ENCODE data around the gene FAM149B1. TPM values are rescaled to one million over a fixed set of nuclear protein-coding genes. Genes with fewer than 3 reads are reported as not detected.

The FAM149B1 gene
- total RNA-seq, 1 donor from 2014 or later, result 23.5 TPM

GRCh38 chr10:73174148-73174925 lies 6.4 kb downstream of the FAM149B1 start:
- Histone ChIP-seq H3K27ac (no peak overlapping the region), H3K27me3 (ENCODE audit: low read depth) (no peaks in the 10 kb centered on the region), H3K36me3 (peaks cover 52% of the 10 kb centered on the region), H3K4me3 (no peak overlapping the region), H3K9me3 (no peaks in the 10 kb centered on the region), H3K4me1 (peaks cover under 1% of the 10 kb centered on the region)
- TF ChIP-seq CTCF (IDR thresholded peaks at IDR 0.05), result no peak
- intact Hi-C loops (cut with DNase I), result no loop called here
- DNase-seq, result no peak
- no peak for ATAC-seq

GRCh38 chr10:73182568-73182967 lies 14.6 kb downstream of the FAM149B1 start:
- intact Hi-C loops (cut with DNase I), result no loop called here
- no peak overlapping the region for H3K27ac ChIP-seq
- TF ChIP-seq CTCF (IDR thresholded peaks at IDR 0.05), result no peak
- H3K36me3 ChIP-seq, result peaks cover 60% of the 10 kb centered on the region
- no peaks in the 10 kb centered on the region for H3K4me1 ChIP-seq
- DNase-seq (no peak), ATAC-seq (no peak)
- no peaks in the 10 kb centered on the region for H3K27me3 ChIP-seq (ENCODE audit: low read depth)
- H3K4me3 ChIP-seq, result no peak overlapping the region
- no peaks in the 10 kb centered on the region for H3K9me3 ChIP-seq

- H3K36me3 ChIP-seq, result peaks cover 49% of the 10 kb centered on the region
- no peak for TF ChIP-seq CTCF (IDR thresholded peaks at IDR 0.05)
- intact Hi-C loops (cut with DNase I), result no loop called here
- no peaks in the 10 kb centered on the region for H3K27me3 ChIP-seq (ENCODE audit: low read depth)
- no peak for ATAC-seq
- H3K4me1 ChIP-seq, result no peaks in the 10 kb centered on the region
- no peak for DNase-seq
- no peaks in the 10 kb centered on the region for H3K9me3 ChIP-seq
- no peak overlapping the region for H3K27ac ChIP-seq
- H3K4me3 ChIP-seq, result no peak overlapping the region
These were observed 15.9 kb downstream of the FAM149B1 start for GRCh38 chr10:73183667-73184281.

GRCh38 chr10:73186266-73186665 lies 18.3 kb downstream of the FAM149B1 start:
- H3K4me3 ChIP-seq, result no peak overlapping the region
- H3K27ac ChIP-seq, result no peak overlapping the region
- H3K27me3 ChIP-seq (ENCODE audit: low read depth), result no peaks in the 10 kb centered on the region
- no peak for DNase-seq
- H3K4me1 ChIP-seq, result no peaks in the 10 kb centered on the region
- H3K9me3 ChIP-seq, result no peaks in the 10 kb centered on the region
- no peak for TF ChIP-seq CTCF (IDR thresholded peaks at IDR 0.05)
- no peak for ATAC-seq
- intact Hi-C loops (cut with DNase I), result no loop called here
- H3K36me3 ChIP-seq, result peaks cover 25% of the 10 kb centered on the region

- intact Hi-C loops (cut with DNase I), result no loop called here
- Histone ChIP-seq H3K27me3 (ENCODE audit: low read depth) (no peaks in the 10 kb centered on the region), H3K27ac (no peak overlapping the region), H3K9me3 (no peaks in the 10 kb centered on the region), H3K4me3 (no peak overlapping the region), H3K4me1 (no peaks in the 10 kb centered on the region), H3K36me3 (peaks cover 27% of the 10 kb centered on the region)
- no peak for ATAC-seq
- DNase-seq, result no peak
- TF ChIP-seq CTCF (IDR thresholded peaks at IDR 0.05), result no peak
These were observed 22.3 kb downstream of the FAM149B1 start for GRCh38 chr10:73190188-73190587.
